Stimulated activated CD4-positive, alpha-beta T cell treated with anti-CD3 and anti-CD28 coated beads, Interleukin-1b, Interleukin-23, amount 100 ng/mL, for 48 hours (primary cell): Measurements from ENCODE around the gene DSEL.

Source experiments
- DNase-seq: peaks from one replicate; pipeline ENCODE4 v3.0.0-alpha.2; 2020

DSEL gene

GRCh38 chr18:67500522-67501205 is 15.9 kb downstream of the DSEL start:
- DNase-seq: no peak

GRCh38 chr18:67496469-67496868 is 20.1 kb downstream of the DSEL start:
- DNase-seq: no peak

DNA sequence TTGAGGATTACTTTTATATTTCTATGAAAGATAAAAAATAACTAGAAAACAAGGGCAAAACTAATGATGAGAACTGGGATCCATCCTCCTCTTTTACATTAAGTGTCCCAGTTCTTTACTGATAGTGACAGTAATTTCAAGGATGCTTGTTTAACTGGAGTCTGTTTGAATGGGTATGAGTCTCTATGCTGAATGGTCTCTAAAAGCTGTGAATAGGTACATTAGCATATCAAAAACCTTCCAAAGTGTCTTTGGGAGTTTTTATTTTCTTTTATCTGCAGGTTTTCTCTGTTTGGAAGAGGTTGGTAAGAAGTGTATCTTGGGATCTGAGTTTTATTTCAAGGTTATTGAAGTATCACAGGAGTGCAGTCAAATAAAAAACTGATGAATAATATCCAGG is 30.0 kb downstream of the DSEL start:
- DNase-seq: no peak

GRCh38 chr18:67485655-67486054 is 30.9 kb downstream of the DSEL start:
- no peak for DNase-seq

DNA sequence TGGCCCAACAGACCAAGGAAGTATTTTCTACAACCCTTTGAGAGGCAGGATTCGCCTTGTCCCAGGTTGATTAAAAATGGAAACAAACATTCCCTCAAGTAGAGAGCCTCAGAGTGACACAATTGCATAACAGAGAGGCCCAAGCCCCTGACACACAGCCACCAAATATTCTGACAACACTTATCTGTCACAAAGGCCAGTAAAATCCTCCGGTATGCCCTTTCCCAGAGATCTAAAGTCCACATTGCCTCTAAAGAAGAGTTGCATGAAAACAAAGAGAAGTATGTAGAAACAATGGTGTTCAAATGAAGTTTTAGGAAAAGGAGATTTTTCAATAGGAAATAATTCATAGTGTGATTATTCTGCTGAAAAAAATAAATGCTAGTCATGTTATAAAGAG is 32.1 kb downstream of the DSEL start:
- DNase-seq: no peak

DNA sequence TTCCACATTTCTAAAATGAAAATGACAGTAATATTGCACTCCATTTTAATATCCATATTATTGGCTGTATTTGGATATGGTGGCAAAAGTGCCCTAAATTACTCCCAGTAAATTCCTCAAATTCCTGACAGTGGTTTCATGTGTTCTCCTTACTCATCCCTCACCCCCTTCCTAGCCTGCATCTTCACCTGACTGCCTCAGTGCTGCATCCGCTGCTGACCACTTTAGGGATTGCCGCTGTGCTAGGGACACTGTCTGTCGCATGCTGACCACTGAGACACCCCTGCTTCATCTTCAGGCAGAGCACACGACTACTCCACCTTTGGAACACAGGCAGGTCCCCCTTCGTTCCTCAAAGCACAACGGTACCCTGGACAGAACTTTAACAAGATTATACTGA is 32.6 kb downstream of the DSEL start:
- no peak for DNase-seq

GRCh38 chr18:67483237-67483636 is 33.3 kb downstream of the DSEL start:
- no peak for DNase-seq

- DNase-seq: no peak
Measured at GRCh38 chr18:67478249-67478648, 38.3 kb downstream of the DSEL start.

GRCh38 chr18:67477522-67477921 is 39.0 kb downstream of the DSEL start:
- no peak for DNase-seq

DNA sequence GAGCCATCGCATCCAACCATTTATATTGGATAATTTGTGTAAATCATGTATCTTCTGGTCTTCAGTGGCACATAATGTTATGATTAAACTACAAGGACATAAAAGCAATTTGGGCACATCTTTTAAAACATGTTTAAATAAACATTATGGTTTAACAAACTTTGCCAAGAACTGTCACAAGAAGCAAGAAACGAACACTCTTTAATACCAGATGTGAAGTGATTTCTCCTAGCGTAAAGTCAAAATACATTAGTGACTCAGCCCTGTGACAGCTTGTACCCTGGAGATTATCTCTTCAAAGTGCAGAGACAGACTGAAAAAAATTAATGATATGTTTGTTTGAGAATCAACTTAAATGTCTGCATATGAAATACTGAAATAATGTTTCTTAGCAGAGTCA is 39.9 kb downstream of the DSEL start:
- DNase-seq: no peak

- DNase-seq: no peak
Measured at GRCh38 chr18:67475673-67476072, 40.8 kb downstream of the DSEL start.

GRCh38 chr18:67468038-67468437 is 48.5 kb downstream of the DSEL start:
- no peak for DNase-seq

- DNase-seq: no peak
Measured at GRCh38 chr18:67467188-67467587, 49.3 kb downstream of the DSEL start.

DNA sequence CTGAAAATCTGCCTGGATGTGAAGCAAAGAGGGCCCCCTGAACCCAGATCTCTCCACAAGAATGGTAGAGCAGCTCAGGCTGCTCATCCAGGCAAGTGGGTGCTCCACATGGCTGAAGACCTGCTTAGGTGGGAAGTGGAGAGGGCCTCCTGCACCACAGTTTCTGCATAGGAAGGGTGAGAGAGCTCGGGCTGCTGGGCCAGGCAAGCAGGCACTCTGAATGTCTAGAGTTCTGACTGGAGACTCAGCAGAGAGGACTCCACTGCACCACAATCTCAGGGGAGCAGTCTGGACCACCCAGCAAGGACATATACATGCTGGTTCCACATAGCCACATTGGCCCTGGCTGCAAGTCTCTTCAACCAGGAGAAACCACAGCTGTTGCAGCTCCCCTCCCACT is 52.0 kb downstream of the DSEL start:
- no peak for DNase-seq

GRCh38 chr18:67463829-67464228 is 52.7 kb downstream of the DSEL start:
- DNase-seq: no peak

- no peak for DNase-seq
Measured at GRCh38 chr18:67456711-67457110, 59.8 kb downstream of the DSEL start.
